ENCODE data around the gene SYS1. TPM values are rescaled to one million over a fixed set of nuclear protein-coding genes. Genes with fewer than 3 reads are reported as not detected.

Gene SYS1
- total and polyA plus RNA-seq, 2 of the 8 experiments (the other 6 are each of a cell fraction or from before 2014, with no cell fraction given): 19.6 to 50.8 TPM

DNA sequence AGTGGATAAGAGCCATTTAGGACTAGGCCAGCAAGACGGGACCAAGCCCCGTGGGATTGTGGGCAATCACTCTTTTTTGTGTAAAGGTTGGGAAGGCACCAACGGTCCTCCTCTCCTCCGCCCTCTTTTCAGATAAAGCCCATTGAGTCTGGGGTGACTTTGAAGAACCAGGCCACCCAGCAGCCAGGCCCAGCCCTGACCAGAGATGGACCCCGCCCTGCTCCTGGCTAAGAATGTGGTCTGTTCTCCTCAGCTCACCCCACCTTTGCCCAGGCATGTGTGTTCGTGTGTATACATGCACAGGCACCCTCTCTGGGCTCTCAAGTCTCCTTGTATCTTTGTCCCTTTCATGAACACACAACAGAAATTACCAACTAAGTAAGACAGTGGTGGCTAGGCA, 23.9 kb upstream of the SYS1 start (continued):
- TF ChIP-seq, protein P1, sequence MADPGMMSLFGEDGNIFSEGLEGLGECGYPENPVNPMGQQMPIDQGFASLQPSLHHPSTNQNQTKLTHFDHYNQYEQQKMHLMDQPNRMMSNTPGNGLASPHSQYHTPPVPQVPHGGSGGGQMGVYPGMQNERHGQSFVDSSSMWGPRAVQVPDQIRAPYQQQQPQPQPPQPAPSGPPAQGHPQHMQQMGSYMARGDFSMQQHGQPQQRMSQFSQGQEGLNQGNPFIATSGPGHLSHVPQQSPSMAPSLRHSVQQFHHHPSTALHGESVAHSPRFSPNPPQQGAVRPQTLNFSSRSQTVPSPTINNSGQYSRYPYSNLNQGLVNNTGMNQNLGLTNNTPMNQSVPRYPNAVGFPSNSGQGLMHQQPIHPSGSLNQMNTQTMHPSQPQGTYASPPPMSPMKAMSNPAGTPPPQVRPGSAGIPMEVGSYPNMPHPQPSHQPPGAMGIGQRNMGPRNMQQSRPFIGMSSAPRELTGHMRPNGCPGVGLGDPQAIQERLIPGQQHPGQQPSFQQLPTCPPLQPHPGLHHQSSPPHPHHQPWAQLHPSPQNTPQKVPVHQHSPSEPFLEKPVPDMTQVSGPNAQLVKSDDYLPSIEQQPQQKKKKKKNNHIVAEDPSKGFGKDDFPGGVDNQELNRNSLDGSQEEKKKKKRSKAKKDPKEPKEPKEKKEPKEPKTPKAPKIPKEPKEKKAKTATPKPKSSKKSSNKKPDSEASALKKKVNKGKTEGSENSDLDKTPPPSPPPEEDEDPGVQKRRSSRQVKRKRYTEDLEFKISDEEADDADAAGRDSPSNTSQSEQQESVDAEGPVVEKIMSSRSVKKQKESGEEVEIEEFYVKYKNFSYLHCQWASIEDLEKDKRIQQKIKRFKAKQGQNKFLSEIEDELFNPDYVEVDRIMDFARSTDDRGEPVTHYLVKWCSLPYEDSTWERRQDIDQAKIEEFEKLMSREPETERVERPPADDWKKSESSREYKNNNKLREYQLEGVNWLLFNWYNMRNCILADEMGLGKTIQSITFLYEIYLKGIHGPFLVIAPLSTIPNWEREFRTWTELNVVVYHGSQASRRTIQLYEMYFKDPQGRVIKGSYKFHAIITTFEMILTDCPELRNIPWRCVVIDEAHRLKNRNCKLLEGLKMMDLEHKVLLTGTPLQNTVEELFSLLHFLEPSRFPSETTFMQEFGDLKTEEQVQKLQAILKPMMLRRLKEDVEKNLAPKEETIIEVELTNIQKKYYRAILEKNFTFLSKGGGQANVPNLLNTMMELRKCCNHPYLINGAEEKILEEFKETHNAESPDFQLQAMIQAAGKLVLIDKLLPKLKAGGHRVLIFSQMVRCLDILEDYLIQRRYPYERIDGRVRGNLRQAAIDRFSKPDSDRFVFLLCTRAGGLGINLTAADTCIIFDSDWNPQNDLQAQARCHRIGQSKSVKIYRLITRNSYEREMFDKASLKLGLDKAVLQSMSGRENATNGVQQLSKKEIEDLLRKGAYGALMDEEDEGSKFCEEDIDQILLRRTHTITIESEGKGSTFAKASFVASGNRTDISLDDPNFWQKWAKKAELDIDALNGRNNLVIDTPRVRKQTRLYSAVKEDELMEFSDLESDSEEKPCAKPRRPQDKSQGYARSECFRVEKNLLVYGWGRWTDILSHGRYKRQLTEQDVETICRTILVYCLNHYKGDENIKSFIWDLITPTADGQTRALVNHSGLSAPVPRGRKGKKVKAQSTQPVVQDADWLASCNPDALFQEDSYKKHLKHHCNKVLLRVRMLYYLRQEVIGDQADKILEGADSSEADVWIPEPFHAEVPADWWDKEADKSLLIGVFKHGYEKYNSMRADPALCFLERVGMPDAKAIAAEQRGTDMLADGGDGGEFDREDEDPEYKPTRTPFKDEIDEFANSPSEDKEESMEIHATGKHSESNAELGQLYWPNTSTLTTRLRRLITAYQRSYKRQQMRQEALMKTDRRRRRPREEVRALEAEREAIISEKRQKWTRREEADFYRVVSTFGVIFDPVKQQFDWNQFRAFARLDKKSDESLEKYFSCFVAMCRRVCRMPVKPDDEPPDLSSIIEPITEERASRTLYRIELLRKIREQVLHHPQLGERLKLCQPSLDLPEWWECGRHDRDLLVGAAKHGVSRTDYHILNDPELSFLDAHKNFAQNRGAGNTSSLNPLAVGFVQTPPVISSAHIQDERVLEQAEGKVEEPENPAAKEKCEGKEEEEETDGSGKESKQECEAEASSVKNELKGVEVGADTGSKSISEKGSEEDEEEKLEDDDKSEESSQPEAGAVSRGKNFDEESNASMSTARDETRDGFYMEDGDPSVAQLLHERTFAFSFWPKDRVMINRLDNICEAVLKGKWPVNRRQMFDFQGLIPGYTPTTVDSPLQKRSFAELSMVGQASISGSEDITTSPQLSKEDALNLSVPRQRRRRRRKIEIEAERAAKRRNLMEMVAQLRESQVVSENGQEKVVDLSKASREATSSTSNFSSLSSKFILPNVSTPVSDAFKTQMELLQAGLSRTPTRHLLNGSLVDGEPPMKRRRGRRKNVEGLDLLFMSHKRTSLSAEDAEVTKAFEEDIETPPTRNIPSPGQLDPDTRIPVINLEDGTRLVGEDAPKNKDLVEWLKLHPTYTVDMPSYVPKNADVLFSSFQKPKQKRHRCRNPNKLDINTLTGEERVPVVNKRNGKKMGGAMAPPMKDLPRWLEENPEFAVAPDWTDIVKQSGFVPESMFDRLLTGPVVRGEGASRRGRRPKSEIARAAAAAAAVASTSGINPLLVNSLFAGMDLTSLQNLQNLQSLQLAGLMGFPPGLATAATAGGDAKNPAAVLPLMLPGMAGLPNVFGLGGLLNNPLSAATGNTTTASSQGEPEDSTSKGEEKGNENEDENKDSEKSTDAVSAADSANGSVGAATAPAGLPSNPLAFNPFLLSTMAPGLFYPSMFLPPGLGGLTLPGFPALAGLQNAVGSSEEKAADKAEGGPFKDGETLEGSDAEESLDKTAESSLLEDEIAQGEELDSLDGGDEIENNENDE (IDR thresholded peaks at IDR 0.05; ENCODE audit: insufficient replicate concordance, low read length): no peak
- TF ChIP-seq POLR2A (IDR thresholded peaks at IDR 0.05; ENCODE audit: control extremely low read depth in 1 of 2, low read depth in 2 of 2, low read length in 2 of 2): no peak
- TF ChIP-seq KDM4A (IDR thresholded peaks at IDR 0.05; ENCODE audit: low read depth, low read length, severe bottlenecking): no peak
- no peak for TF ChIP-seq GTF2F1 (IDR thresholded peaks at IDR 0.05; ENCODE audit: borderline replicate concordance, low read depth, low read length)
- TF ChIP-seq, protein P2, sequence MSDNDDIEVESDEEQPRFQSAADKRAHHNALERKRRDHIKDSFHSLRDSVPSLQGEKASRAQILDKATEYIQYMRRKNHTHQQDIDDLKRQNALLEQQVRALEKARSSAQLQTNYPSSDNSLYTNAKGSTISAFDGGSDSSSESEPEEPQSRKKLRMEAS (IDR thresholded peaks at IDR 0.05): no peak

All from H1 (cell line).